MM.1S (cell line): ENCODE data around the gene SHROOM3.

Experiments
- DNase-seq: peaks from one replicate; pipeline ENCODE4 v3.0.0-alpha.2; 2015
- H2AFZ ChIP-seq: fragments of 300-600 bp; sonication (generic); 2 replicates; pipeline ENCODE4 v1.6.0; 2016; ENCODE audit warnings: antibody characterized with exemption, low read length
- H3F3A ChIP-seq: fragments of 300-600 bp; sonication (generic); 2 replicates; pipeline ENCODE4 v1.6.1; 2016; ENCODE audit warnings: mild to moderate bottlenecking, antibody characterized with exemption, low read length, moderate library complexity, mixed read lengths; ENCODE audit not compliant: insufficient read depth
- H3K27ac ChIP-seq: fragments of 300-600 bp; sonication (generic); 2 replicates; pipeline ENCODE4 v1.5.1; 2016; ENCODE audit warnings: mild to moderate bottlenecking, low read length
- H3K27me3 ChIP-seq: fragments of 300-600 bp; sonication (generic); replicated peaks from 2 replicates; pipeline ENCODE4 v1.6.0; 2016; ENCODE audit warnings: low read length; ENCODE audit not compliant: insufficient read depth
- H3K36me3 ChIP-seq: fragments of 300-600 bp; sonication (generic); replicated peaks from 2 replicates; pipeline ENCODE4 v1.6.1; 2016; ENCODE audit warnings: mild to moderate bottlenecking, low read length, mixed read lengths; ENCODE audit not compliant: insufficient read depth
- H3K4me1 ChIP-seq: fragments of 300-600 bp; sonication (generic); 2 replicates; pipeline ENCODE4 v1.6.1; 2016; ENCODE audit warnings: low read length, mixed read lengths
- H3K4me2 ChIP-seq: fragments of 300-600 bp; sonication (generic); 2 replicates; pipeline ENCODE4 v1.6.0; 2016; ENCODE audit warnings: low read depth, low read length
- H3K4me3 ChIP-seq: fragments of 300-600 bp; sonication (generic); 2 replicates; pipeline ENCODE4 v1.5.1; 2016; ENCODE audit warnings: low read length, mixed read lengths
- H3K79me2 ChIP-seq: fragments of 300-600 bp; sonication (generic); 2 replicates; pipeline ENCODE4 v1.6.1; 2016; ENCODE audit warnings: mixed run types, low read length, mixed read lengths
- H3K9ac ChIP-seq: fragments of 300-600 bp; sonication (generic); 2 replicates; pipeline ENCODE4 v1.6.1; 2016; ENCODE audit warnings: low read length, mixed read lengths
- H3K9me2 ChIP-seq: fragments of 300-600 bp; sonication (generic); replicated peaks from 2 replicates; pipeline ENCODE4 v1.6.1; 2016; ENCODE audit warnings: mild to moderate bottlenecking, low read length, mixed read lengths; ENCODE audit not compliant: insufficient read depth
- H3K9me3 ChIP-seq: fragments of 300-600 bp; sonication (generic); replicated peaks from 2 replicates; pipeline ENCODE4 v1.6.1; 2016; ENCODE audit warnings: mild to moderate bottlenecking, low read length, mixed read lengths; ENCODE audit not compliant: insufficient read depth
- H4K20me1 ChIP-seq: fragments of 300-600 bp; sonication (generic); 2 replicates; pipeline ENCODE4 v1.6.1; 2016; ENCODE audit warnings: mild to moderate bottlenecking, low read length, moderate library complexity, mixed read lengths; ENCODE audit not compliant: insufficient read depth
- CTCF ChIP-seq: fragments of 300-600 bp; sonication (generic); IDR thresholded peaks from 2 replicates; pipeline ENCODE4 v1.5.1; 2016; ENCODE audit warnings: antibody characterized with exemption, low read length, mixed read lengths
- EZH2 ChIP-seq: fragments of 300-600 bp; sonication (generic); optimal IDR thresholded peaks from 2 replicates; pipeline ENCODE3; 2017; ENCODE audit warnings: low read depth, mild to moderate bottlenecking, antibody characterized with exemption, low read length, mixed read lengths
- EZH2phosphoT487 ChIP-seq: fragments of 300-600 bp; sonication (generic); IDR thresholded peaks from 2 replicates; pipeline ENCODE4 v1.6.1; 2018; ENCODE audit warnings: antibody characterized with exemption, low read length

The SHROOM3 gene

GRCh38 chr4:76569706-76570105, 134.7 kb downstream of the SHROOM3 start:
- Histone ChIP-seq H3K9me2 (no peaks in the 10 kb centered on the region), H3K27me3 (no peaks in the 10 kb centered on the region), H3F3A (no peaks in the 10 kb centered on the region), H3K4me1 (peaks cover 18% of the 10 kb centered on the region), H3K9me3 (no peaks in the 10 kb centered on the region), H3K27ac (no peak overlapping the region), H3K4me2 (peak overlapping the region; percentile 35), H3K9ac (no peak overlapping the region), H4K20me1 (no peaks in the 10 kb centered on the region), H3K36me3 (no peaks in the 10 kb centered on the region), H3K79me2 (no peaks in the 10 kb centered on the region), H2AFZ (no peak overlapping the region), H3K4me3 (no peak overlapping the region)
- no peak for TF ChIP-seq EZH2phosphoT487
- TF ChIP-seq CTCF: no peak
- TF ChIP-seq EZH2: no peak
- DNase-seq: no peak

- Histone ChIP-seq H3K36me3 (no peaks in the 10 kb centered on the region), H4K20me1 (no peaks in the 10 kb centered on the region), H2AFZ (no peak overlapping the region), H3K9me2 (no peaks in the 10 kb centered on the region), H3K9ac (no peak overlapping the region), H3K27me3 (no peaks in the 10 kb centered on the region), H3K27ac (no peak overlapping the region), H3K9me3 (no peaks in the 10 kb centered on the region), H3K4me1 (peaks cover 18% of the 10 kb centered on the region), H3K79me2 (no peaks in the 10 kb centered on the region), H3K4me3 (no peak overlapping the region), H3F3A (no peaks in the 10 kb centered on the region), H3K4me2 (no peak overlapping the region)
- TF ChIP-seq EZH2: no peak
- no peak for TF ChIP-seq EZH2phosphoT487
- TF ChIP-seq CTCF: no peak
- no peak for DNase-seq
These were observed 135.3 kb downstream of the SHROOM3 start for GRCh38 chr4:76570141-76570973.

DNA sequence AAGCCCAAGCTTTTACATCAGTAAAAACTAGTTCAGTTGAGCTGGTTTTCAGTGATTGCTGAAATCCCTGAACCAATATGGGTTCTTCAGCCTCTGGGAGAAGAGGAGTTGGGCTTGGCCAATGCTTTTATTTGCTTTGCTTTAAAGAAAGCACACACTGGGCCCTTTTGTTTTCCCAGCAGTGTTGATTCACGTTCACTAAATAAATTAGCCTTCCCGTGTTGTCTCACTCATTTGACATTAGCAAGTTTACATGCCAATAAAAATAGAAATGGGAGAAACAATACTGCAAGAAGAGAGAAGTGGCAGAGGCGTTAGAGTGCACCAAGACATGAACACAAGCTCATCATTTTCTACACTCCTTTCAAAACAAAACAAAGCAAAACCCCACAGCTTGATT, 136.2 kb downstream of the SHROOM3 start:
- Histone ChIP-seq H3K4me1 (peaks cover 18% of the 10 kb centered on the region), H3K4me3 (no peak overlapping the region), H3K36me3 (no peaks in the 10 kb centered on the region), H4K20me1 (no peaks in the 10 kb centered on the region), H3F3A (no peaks in the 10 kb centered on the region), H3K27ac (no peak overlapping the region), H3K9ac (no peak overlapping the region), H3K4me2 (no peak overlapping the region), H2AFZ (no peak overlapping the region), H3K79me2 (no peaks in the 10 kb centered on the region), H3K9me3 (no peaks in the 10 kb centered on the region), H3K27me3 (no peaks in the 10 kb centered on the region), H3K9me2 (no peaks in the 10 kb centered on the region)
- no peak for DNase-seq
- TF ChIP-seq EZH2: no peak
- no peak for TF ChIP-seq EZH2phosphoT487
- TF ChIP-seq CTCF: no peak
